K562 (cell line): ENCODE measurements around the gene KDM2B.

Source experiments
- CTCF ChIP-seq, 3 experiments: IDR thresholded peaks in 2 of 3; conservative IDR thresholded peaks in 1 of 3; 2 replicates each; pipeline ENCODE4 v1.5.1; 2011 to 2012; ENCODE audit warnings: low read length in 3 of 3, mild to moderate bottlenecking in 3 of 3, control low read depth in 2 of 3, improper control_type of control experiment in 1 of 3, inconsistent platforms in 1 of 3, low read depth in 1 of 3, mixed read lengths in 1 of 3, moderate library complexity in 1 of 3; ENCODE audit not compliant: insufficient read depth in 2 of 3
- POLR2AphosphoS5 ChIP-seq: IDR thresholded peaks from 2 replicates; pipeline ENCODE4 v1.6.1; 2011; ENCODE audit warnings: mild to moderate bottlenecking, low read depth, low read length, moderate library complexity; ENCODE audit not compliant: control insufficient read depth, insufficient read depth
- TBL1XR1 ChIP-seq, 2 experiments: IDR thresholded peaks; 2 replicates each; pipeline ENCODE4 v1.6.1; 2012; ENCODE audit warnings: improper control_type of control experiment in 2 of 2, low read length in 2 of 2, mild to moderate bottlenecking in 1 of 2
- ZC3H11A ChIP-seq: IDR thresholded peaks from 2 replicates; pipeline ENCODE4 v1.6.1; 2012; ENCODE audit warnings: low read depth, low read length, improper control_type of control experiment
- ZNF384 ChIP-seq: IDR thresholded peaks from 2 replicates; pipeline ENCODE4 v1.6.1; 2012; ENCODE audit warnings: low read depth, low read length, improper control_type of control experiment

GRCh38 chr12:121512561-121512960 is 68.3 kb downstream of the KDM2B start:
- no peak for TF ChIP-seq POLR2AphosphoS5
- no peak for TF ChIP-seq ZC3H11A
- no peak for TF ChIP-seq TBL1XR1 (IDR thresholded peaks at IDR 0.05; ENCODE audit: low read length in 2 of 2)
- no peak for TF ChIP-seq CTCF (IDR thresholded peaks at IDR 0.05 in 2 of 3, conservative IDR thresholded peaks at IDR 0.05 in 1 of 3; ENCODE audit: insufficient read depth in 2 of 3, low read depth in 1 of 3, low read length in 3 of 3)
- no peak for TF ChIP-seq ZNF384
